ENCODE results near the gene CENPT. TPM values are rescaled to one million over a fixed set of nuclear protein-coding genes. Genes with fewer than 3 reads are reported as not detected.

CENPT gene
- total RNA-seq, 2 experiments from 2014 or later: 55.4 to 85.3 TPM

GRCh38 chr16:67856927-67857546, 9.5 kb upstream of the CENPT start:
- Histone ChIP-seq H2AFZ (ENCODE audit: low read length) (no peak overlapping the region), H3K9me3 (ENCODE audit: low read length) (no peaks in the 10 kb centered on the region), H3K9me2 (ENCODE audit: insufficient read depth, low read length) (no peaks in the 10 kb centered on the region), H3K36me3 (ENCODE audit: insufficient read depth, low read length) (peaks cover 77% of the 10 kb centered on the region), H3K4me2 (ENCODE audit: low read length) (no peak overlapping the region), H3K4me3 (ENCODE audit: low read depth, low read length, poor library complexity, severe bottlenecking) (no peak overlapping the region), H3K79me2 (ENCODE audit: insufficient read depth, low read depth, low read length) (peaks cover 97% of the 10 kb centered on the region), H3K4me1 (ENCODE audit: insufficient read depth, low read length, poor library complexity, severe bottlenecking) (no peaks in the 10 kb centered on the region), H4K20me1 (ENCODE audit: insufficient read depth, low read length) (no peaks in the 10 kb centered on the region; the same call in 1 of the 2 replicates), H3K27ac (ENCODE audit: low read depth, low read length, poor library complexity, severe bottlenecking) (no peak overlapping the region)
- no peak for DNase-seq (ENCODE audit: low spot score)
- TF ChIP-seq EZH2phosphoT487 (IDR thresholded peaks at IDR 0.05; ENCODE audit: borderline replicate concordance, low read depth, low read length) (no peak), CTCF (conservative IDR thresholded peaks at IDR 0.05; ENCODE audit: low read length) (no peak)
- ChIA-PET CTCF (ENCODE audit: unreplicated experiment) (no interaction called here), POLR2A (no interaction called here)
- intact Hi-C loops (cut with micrococcal nuclease; ENCODE audit: unreplicated experiment): no loop called here
- no TSS peak for BruUV-seq (replicated peaks)

GRCh38 chr16:67855789-67856188, 8.3 kb upstream of the CENPT start:
- H3K4me3 ChIP-seq (ENCODE audit: low read depth, low read length, poor library complexity, severe bottlenecking): no peak overlapping the region
- TF ChIP-seq EZH2phosphoT487 (IDR thresholded peaks at IDR 0.05; ENCODE audit: borderline replicate concordance, low read depth, low read length) (no peak), CTCF (conservative IDR thresholded peaks at IDR 0.05; ENCODE audit: low read length) (no peak)
- ChIA-PET CTCF (ENCODE audit: unreplicated experiment) (no interaction called here), POLR2A (interaction anchor here (0.6 kb wide), 3 partner anchors 14 to 128 kb away, joined by 3 to 11 read pairs (median 8); no protein-coding TSS in a partner anchor)
- no peaks in the 10 kb centered on the region for H3K9me2 ChIP-seq (ENCODE audit: insufficient read depth, low read length)
- H3K27ac ChIP-seq (ENCODE audit: low read depth, low read length, poor library complexity, severe bottlenecking): no peak overlapping the region
- no peaks in the 10 kb centered on the region for H3K9me3 ChIP-seq (ENCODE audit: low read length)
- H2AFZ ChIP-seq (ENCODE audit: low read length): no peak overlapping the region
- intact Hi-C loops (cut with micrococcal nuclease; ENCODE audit: unreplicated experiment): no loop called here
- H4K20me1 ChIP-seq (ENCODE audit: insufficient read depth, low read length): no peaks in the 10 kb centered on the region; the same call in 1 of the 2 replicates
- H3K36me3 ChIP-seq (ENCODE audit: insufficient read depth, low read length): peaks cover 71% of the 10 kb centered on the region
- DNase-seq (ENCODE audit: low spot score): no peak
- no peaks in the 10 kb centered on the region for H3K4me1 ChIP-seq (ENCODE audit: insufficient read depth, low read length, poor library complexity, severe bottlenecking)
- no TSS peak for BruUV-seq (replicated peaks)
- peaks cover 97% of the 10 kb centered on the region for H3K79me2 ChIP-seq (ENCODE audit: insufficient read depth, low read depth, low read length)
- H3K4me2 ChIP-seq (ENCODE audit: low read length): no peak overlapping the region

GRCh38 chr16:67853670-67854069, 6.2 kb upstream of the CENPT start:
- Histone ChIP-seq H3K4me3 (ENCODE audit: low read depth, low read length, poor library complexity, severe bottlenecking) (no peak overlapping the region), H3K9me3 (ENCODE audit: low read length) (no peaks in the 10 kb centered on the region), H3K27ac (ENCODE audit: low read depth, low read length, poor library complexity, severe bottlenecking) (no peak overlapping the region), H4K20me1 (ENCODE audit: insufficient read depth, low read length) (no peaks in the 10 kb centered on the region; the same call in 1 of the 2 replicates), H3K9me2 (ENCODE audit: insufficient read depth, low read length) (no peaks in the 10 kb centered on the region), H3K4me2 (ENCODE audit: low read length) (no peak overlapping the region), H3K4me1 (ENCODE audit: insufficient read depth, low read length, poor library complexity, severe bottlenecking) (no peaks in the 10 kb centered on the region), H2AFZ (ENCODE audit: low read length) (no peak overlapping the region), H3K79me2 (ENCODE audit: insufficient read depth, low read depth, low read length) (peaks cover 98% of the 10 kb centered on the region), H3K36me3 (ENCODE audit: insufficient read depth, low read length) (peaks cover 69% of the 10 kb centered on the region)
- intact Hi-C loops (cut with micrococcal nuclease; ENCODE audit: unreplicated experiment): no loop called here
- ChIA-PET CTCF (ENCODE audit: unreplicated experiment) (no interaction called here), POLR2A (no interaction called here)
- no peak for TF ChIP-seq EZH2phosphoT487 (IDR thresholded peaks at IDR 0.05; ENCODE audit: borderline replicate concordance, low read depth, low read length)
- no peak for TF ChIP-seq CTCF (conservative IDR thresholded peaks at IDR 0.05; ENCODE audit: low read length)
- no peak for DNase-seq (ENCODE audit: low spot score)
- no TSS peak for BruUV-seq (replicated peaks)
